SK-N-SH (cell line): Measurements from ENCODE around the gene NR2F1-AS1. TPM values are rescaled to one million over a fixed set of nuclear protein-coding genes. Genes with fewer than 3 reads are reported as not detected.

Source experiments
- CTCF ChIA-PET: fragments of 300-600, 350-600 bp; formaldehyde crosslinking; extraction: SDS; loops from one replicate; lab custom pipeline; 2021; lab: Yijun Ruan, JAX
- POLR2A ChIA-PET: fragments of 350-600 bp; sonication (Branson Sonifier 250); formaldehyde crosslinking; extraction: SDS; loops from one replicate; lab custom pipeline; 2020; ENCODE audit warnings: antibody characterized with exemption, inconsistent platforms; lab: Yijun Ruan, JAX
- DNase-seq: peaks from one replicate; pipeline ENCODE4 v3.0.0; 2012
- H2AFZ ChIP-seq: fragments of 200-600 bp; sonication (generic); 2 replicates; pipeline ENCODE4 v1.8.1; 2016; ENCODE audit warnings: antibody characterized with exemption, mild to moderate bottlenecking, low read depth
- H3F3A ChIP-seq: fragments of 200-600 bp; sonication (generic); replicated peaks from 2 replicates; pipeline ENCODE3; 2016; ENCODE audit warnings: antibody characterized with exemption, mild to moderate bottlenecking; ENCODE audit not compliant: insufficient read depth
- H3K27ac ChIP-seq, 2 experiments: fragments of 200-500 bp in 1 of 2; fragments of 200-600 bp in 1 of 2; sonication (Bioruptor generic) in 1 of 2; sonication (generic), shearing (Covaris generic) in 1 of 2; 2 replicates each; pipeline versions ENCODE4 v1.5.1 to v1.6.1; 2014 to 2016; ENCODE audit warnings: low read depth in 2 of 2, inconsistent platforms in 1 of 2, low read length in 1 of 2, mild to moderate bottlenecking in 1 of 2, mixed read lengths in 1 of 2
- H3K27me3 ChIP-seq: fragments of 200-600 bp; sonication (generic), shearing (Covaris generic); 2 replicates; pipeline ENCODE4 v1.6.1; 2016; ENCODE audit warnings: mixed run types; ENCODE audit not compliant: insufficient read depth
- H3K36me3 ChIP-seq, 2 experiments: fragments of 200-500 bp in 1 of 2; fragments of 200-600 bp in 1 of 2; sonication (Bioruptor generic) in 1 of 2; sonication (generic) in 1 of 2; replicated peaks in 1 of 2; 2 replicates each; pipeline versions ENCODE3 to v1.5.1; 2014 to 2016; ENCODE audit warnings: low read length in 1 of 2, mild to moderate bottlenecking in 1 of 2; ENCODE audit not compliant: insufficient read depth in 2 of 2, control insufficient read depth in 1 of 2
- H3K4me1 ChIP-seq, 2 experiments: fragments of 200-500 bp in 1 of 2; fragments of 200-600 bp in 1 of 2; sonication (Bioruptor generic) in 1 of 2; sonication (generic), shearing (Covaris generic) in 1 of 2; 2 replicates each; pipeline versions ENCODE4 v1.5.1 to v1.6.1; 2014 to 2016; ENCODE audit warnings: low read depth in 1 of 2, low read length in 1 of 2, mixed run types in 1 of 2; ENCODE audit not compliant: insufficient read depth in 2 of 2, control insufficient read depth in 1 of 2
- H3K4me2 ChIP-seq: fragments of 200-600 bp; sonication (generic), shearing (Covaris generic); 2 replicates; pipeline ENCODE4 v1.6.1; 2017; ENCODE audit warnings: mixed run types
- H3K4me3 ChIP-seq, 2 experiments: fragments of 200-500 bp in 1 of 2; fragments of 200-600 bp in 1 of 2; sonication (Bioruptor generic) in 1 of 2; sonication (generic), shearing (Covaris generic) in 1 of 2; 2 replicates each; pipeline versions ENCODE4 v1.5.1 to v1.8.1; 2014 to 2016; ENCODE audit warnings: low read depth in 2 of 2, inconsistent platforms in 1 of 2, low read length in 1 of 2, mild to moderate bottlenecking in 1 of 2, mixed read lengths in 1 of 2, moderate library complexity in 1 of 2
- H3K79me2 ChIP-seq: fragments of 200-600 bp; sonication (generic); 2 replicates; pipeline ENCODE4 v1.8.1; 2017; ENCODE audit warnings: mild to moderate bottlenecking; ENCODE audit not compliant: insufficient read depth
- H3K9ac ChIP-seq: fragments of 200-600 bp; sonication (generic); 2 replicates; pipeline ENCODE4 v1.6.1; 2017; ENCODE audit warnings: mixed run types
- H3K9me2 ChIP-seq: fragments of 200-600 bp; sonication (generic); 2 replicates; pipeline ENCODE4 v1.6.1; 2017; ENCODE audit warnings: mixed run types
- H3K9me3 ChIP-seq: fragments of 200-600 bp; sonication (generic); 2 replicates; pipeline ENCODE4 v1.6.1; 2017; ENCODE audit warnings: mixed run types, mild to moderate bottlenecking, moderate library complexity
- H4K20me1 ChIP-seq: fragments of 200-600 bp; sonication (generic); 2 replicates; pipeline ENCODE4 v1.6.1; 2017; ENCODE audit warnings: mild to moderate bottlenecking, mixed run types; ENCODE audit not compliant: insufficient read depth
- CHD2 ChIP-seq: fragments of 150-350 bp; IDR thresholded peaks from 2 replicates; pipeline ENCODE4 v1.6.1; 2018; ENCODE audit warnings: low read length; ENCODE audit not compliant: partially characterized antibody
- ELF1 ChIP-seq: IDR thresholded peaks from 2 replicates; pipeline ENCODE4 v1.4.0; 2012
- FOSL2 ChIP-seq: IDR thresholded peaks from 2 replicates; pipeline ENCODE4 v1.4.0; 2012; ENCODE audit warnings: low read depth, mild to moderate bottlenecking, moderate library complexity, borderline replicate concordance
- FOXM1 ChIP-seq: IDR thresholded peaks from 2 replicates; pipeline ENCODE4 v1.4.0; 2012; ENCODE audit warnings: low read depth, mild to moderate bottlenecking
- GABPA ChIP-seq: IDR thresholded peaks from 2 replicates; pipeline ENCODE4 v1.4.0; 2012; ENCODE audit warnings: low read depth, mild to moderate bottlenecking
- GATA2 ChIP-seq: sonication (generic); formaldehyde crosslinking; IDR thresholded peaks from 2 replicates; pipeline ENCODE4 v1.5.0; 2020; ENCODE audit warnings: mild to moderate bottlenecking, missing genetic modification reagents
- JUND ChIP-seq: IDR thresholded peaks from 2 replicates; pipeline ENCODE4 v1.4.0; 2012
- MAX ChIP-seq: IDR thresholded peaks from 2 replicates; pipeline ENCODE4 v1.4.0; 2012; ENCODE audit warnings: low read depth
- NFIC ChIP-seq: IDR thresholded peaks from 2 replicates; pipeline ENCODE4 v1.4.0; 2012; ENCODE audit warnings: borderline replicate concordance
- RAD21 ChIP-seq: IDR thresholded peaks from 2 replicates; pipeline ENCODE4 v1.6.1; 2012; ENCODE audit warnings: mild to moderate bottlenecking, low read length
- RFX5 ChIP-seq: IDR thresholded peaks from 2 replicates; pipeline ENCODE4 v1.6.1; 2012; ENCODE audit warnings: mild to moderate bottlenecking, improper control_type of control experiment, low read length
- USF1 ChIP-seq: IDR thresholded peaks from 2 replicates; pipeline ENCODE4 v1.4.0; 2012; ENCODE audit warnings: low read depth, borderline replicate concordance
- WGBS: methylation state at CpG from one replicate; pipeline ENCODE4 v1.1.6; 2017; ENCODE audit warnings: low lambda C conversion rate; 5-methylcytosine and 5-hydroxymethylcytosine counted together
- polyA plus RNA-seq, 3 experiments: library from polyadenylated mRNA; depleted of rRNA; stranded (reverse); fragments of >200 nt; gene quantifications; 2 replicates each; pipeline ENCODE4 v1.2.3, GENCODE V29; 2012
- TF ChIP-seq, protein P1 (sequence below): fragments of 150-350 bp; IDR thresholded peaks from 2 replicates; pipeline ENCODE4 v1.6.1; 2016; ENCODE audit warnings: mild to moderate bottlenecking, low read depth, low read length
- TF ChIP-seq, protein P2 (sequence below): fragments of 200-600 bp; sonication (generic); IDR thresholded peaks from 2 replicates; pipeline ENCODE4 v1.6.1; 2017; ENCODE audit warnings: antibody characterized with exemption, mild to moderate bottlenecking, moderate library complexity

NR2F1-AS1 gene
- polyA plus RNA-seq, 1 of the 3 experiments (the other 2 are of a cell fraction): 7.4 TPM

- Histone ChIP-seq H3K9me2 (no peaks in the 10 kb centered on the region), H2AFZ (no peak overlapping the region), H3K9me3 (no peaks in the 10 kb centered on the region), H3K36me3 (peaks cover 8 to 9% of the 10 kb centered on the region in 2 experiments), H3K4me3 (no peak overlapping the region), H3K27me3 (no peaks in the 10 kb centered on the region), H3F3A (peaks cover 15% of the 10 kb centered on the region), H3K4me1 (peaks cover 0 to 11% of the 10 kb centered on the region in 2 experiments; a peak in 2 of 4 replicates), H3K79me2 (peaks cover 20% of the 10 kb centered on the region), H3K4me2 (no peak overlapping the region), H3K27ac (no peak overlapping the region), H3K9ac (no peak overlapping the region), H4K20me1 (no peaks in the 10 kb centered on the region)
- ChIA-PET POLR2A (no interaction called here), CTCF (no interaction called here)
- WGBS: 95% methylated on average over 1 of the region's 1 CpG
- DNase-seq: no peak
- TF ChIP-seq, protein P1, sequence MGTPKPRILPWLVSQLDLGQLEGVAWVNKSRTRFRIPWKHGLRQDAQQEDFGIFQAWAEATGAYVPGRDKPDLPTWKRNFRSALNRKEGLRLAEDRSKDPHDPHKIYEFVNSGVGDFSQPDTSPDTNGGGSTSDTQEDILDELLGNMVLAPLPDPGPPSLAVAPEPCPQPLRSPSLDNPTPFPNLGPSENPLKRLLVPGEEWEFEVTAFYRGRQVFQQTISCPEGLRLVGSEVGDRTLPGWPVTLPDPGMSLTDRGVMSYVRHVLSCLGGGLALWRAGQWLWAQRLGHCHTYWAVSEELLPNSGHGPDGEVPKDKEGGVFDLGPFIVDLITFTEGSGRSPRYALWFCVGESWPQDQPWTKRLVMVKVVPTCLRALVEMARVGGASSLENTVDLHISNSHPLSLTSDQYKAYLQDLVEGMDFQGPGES: no peak
- no peak for TF ChIP-seq CHD2
- TF ChIP-seq GABPA: no peak
- TF ChIP-seq NFIC: no peak
- no peak for TF ChIP-seq RAD21
- no peak for TF ChIP-seq FOXM1
- no peak for TF ChIP-seq RFX5
- no peak for TF ChIP-seq FOSL2
Measured at GRCh38 chr5:93567424-93567823, 13.6 kb downstream of the NR2F1-AS1 start.

- Histone ChIP-seq H3K4me1 (peaks cover 0 to 11% of the 10 kb centered on the region in 2 experiments; a peak in 2 of 4 replicates), H3K79me2 (peaks cover 20% of the 10 kb centered on the region), H3K27me3 (no peaks in the 10 kb centered on the region), H2AFZ (no peak overlapping the region), H3K4me3 (no peak overlapping the region), H3K9me2 (no peaks in the 10 kb centered on the region), H4K20me1 (no peaks in the 10 kb centered on the region), H3K9ac (no peak overlapping the region), H3K4me2 (no peak overlapping the region), H3F3A (peaks cover 15% of the 10 kb centered on the region), H3K36me3 (peaks cover 8 to 18% of the 10 kb centered on the region in 2 experiments), H3K27ac (no peak overlapping the region), H3K9me3 (no peaks in the 10 kb centered on the region)
- TF ChIP-seq USF1: no peak
- TF ChIP-seq NFIC: no peak
- no peak for TF ChIP-seq ELF1
- TF ChIP-seq GATA2 (CRISPR knock-in tag): no peak
- TF ChIP-seq JUND: no peak
- TF ChIP-seq, protein P2, sequence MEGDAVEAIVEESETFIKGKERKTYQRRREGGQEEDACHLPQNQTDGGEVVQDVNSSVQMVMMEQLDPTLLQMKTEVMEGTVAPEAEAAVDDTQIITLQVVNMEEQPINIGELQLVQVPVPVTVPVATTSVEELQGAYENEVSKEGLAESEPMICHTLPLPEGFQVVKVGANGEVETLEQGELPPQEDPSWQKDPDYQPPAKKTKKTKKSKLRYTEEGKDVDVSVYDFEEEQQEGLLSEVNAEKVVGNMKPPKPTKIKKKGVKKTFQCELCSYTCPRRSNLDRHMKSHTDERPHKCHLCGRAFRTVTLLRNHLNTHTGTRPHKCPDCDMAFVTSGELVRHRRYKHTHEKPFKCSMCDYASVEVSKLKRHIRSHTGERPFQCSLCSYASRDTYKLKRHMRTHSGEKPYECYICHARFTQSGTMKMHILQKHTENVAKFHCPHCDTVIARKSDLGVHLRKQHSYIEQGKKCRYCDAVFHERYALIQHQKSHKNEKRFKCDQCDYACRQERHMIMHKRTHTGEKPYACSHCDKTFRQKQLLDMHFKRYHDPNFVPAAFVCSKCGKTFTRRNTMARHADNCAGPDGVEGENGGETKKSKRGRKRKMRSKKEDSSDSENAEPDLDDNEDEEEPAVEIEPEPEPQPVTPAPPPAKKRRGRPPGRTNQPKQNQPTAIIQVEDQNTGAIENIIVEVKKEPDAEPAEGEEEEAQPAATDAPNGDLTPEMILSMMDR: no peak
- no peak for TF ChIP-seq MAX
- ChIA-PET CTCF (no interaction called here), POLR2A (no interaction called here)
- DNase-seq: no peak
Measured at GRCh38 chr5:93566091-93566490, 14.9 kb downstream of the NR2F1-AS1 start.
